IPS-18c (cell line): ENCODE measurements around the gene GALNT9.
"Not testable (repeated sequence)": the region's sequence is repeated elsewhere in the genome, so short reads cannot be mapped to it uniquely, and the experiment has no call there.

Source experiments
- H3K4me3 ChIP-seq: 2 replicates; pipeline ENCODE4 v1.7.0; 2013; ENCODE audit warnings: low read depth, mild to moderate bottlenecking, low read length, moderate library complexity; ENCODE audit not compliant: insufficient read depth
- H3K9me3 ChIP-seq: one replicate; pipeline ENCODE4 v1.6.1; 2013; ENCODE audit warnings: mild to moderate bottlenecking, low read length, moderate library complexity; ENCODE audit not compliant: control insufficient read depth, insufficient read depth

Gene GALNT9

GRCh38 chr12:132246997-132247717, 82.2 kb downstream of the GALNT9 start:
- H3K4me3 ChIP-seq = no peak overlapping the region
- H3K9me3 ChIP-seq = peaks cover 2% of the 10 kb centered on the region

- H3K9me3 ChIP-seq = peaks cover 2% of the 10 kb centered on the region
Measured at GRCh38 chr12:132245521-132246101, 83.8 kb downstream of the GALNT9 start.

GRCh38 chr12:132244724-132245295, 84.6 kb downstream of the GALNT9 start:
- peaks cover 2% of the 10 kb centered on the region for H3K9me3 ChIP-seq
- H3K4me3 ChIP-seq = no peak overlapping the region

More at GRCh38 chr12:132245521-132246101, 83.8 kb downstream of the GALNT9 start:
- no peak overlapping the region for H3K4me3 ChIP-seq

GRCh38 chr12:132243596-132244310, 85.6 kb downstream of the GALNT9 start:
- peaks cover 2% of the 10 kb centered on the region for H3K9me3 ChIP-seq
- no peak overlapping the region for H3K4me3 ChIP-seq

GRCh38 chr12:132243171-132243570, 86.2 kb downstream of the GALNT9 start:
- H3K4me3 ChIP-seq, H3K9me3 ChIP-seq: not testable (repeated sequence)

- H3K9me3 ChIP-seq, H3K4me3 ChIP-seq: not testable (repeated sequence)
Measured at GRCh38 chr12:132240669-132241007, 88.8 kb downstream of the GALNT9 start.

- Histone ChIP-seq H3K9me3 (no peaks in the 10 kb centered on the region), H3K4me3 (no peak overlapping the region)
Measured at GRCh38 chr12:132239796-132240668, 89.4 kb downstream of the GALNT9 start.

GRCh38 chr12:132239392-132239791, 90.0 kb downstream of the GALNT9 start:
- H3K4me3 ChIP-seq = no peak overlapping the region
- no peaks in the 10 kb centered on the region for H3K9me3 ChIP-seq

- no peaks in the 10 kb centered on the region for H3K9me3 ChIP-seq
Measured at GRCh38 chr12:132238884-132239283, 90.5 kb downstream of the GALNT9 start.

GRCh38 chr12:132238488-132238854, 90.9 kb downstream of the GALNT9 start:
- Histone ChIP-seq H3K9me3 (no peaks in the 10 kb centered on the region), H3K4me3 (no peak overlapping the region)

More at GRCh38 chr12:132238884-132239283, 90.5 kb downstream of the GALNT9 start:
- no peak overlapping the region for H3K4me3 ChIP-seq

GRCh38 chr12:132237772-132238487, 91.5 kb downstream of the GALNT9 start:
- H3K4me3 ChIP-seq = no peak overlapping the region
- H3K9me3 ChIP-seq = no peaks in the 10 kb centered on the region

GRCh38 chr12:132236930-132237771, 92.2 kb downstream of the GALNT9 start:
- no peaks in the 10 kb centered on the region for H3K9me3 ChIP-seq
- no peak overlapping the region for H3K4me3 ChIP-seq

GRCh38 chr12:132236129-132236929, 93.1 kb downstream of the GALNT9 start:
- Histone ChIP-seq H3K9me3 (no peaks in the 10 kb centered on the region), H3K4me3 (no peak overlapping the region)

- Histone ChIP-seq H3K9me3 (no peaks in the 10 kb centered on the region), H3K4me3 (no peak overlapping the region)
Measured at GRCh38 chr12:132235116-132235820, 94.1 kb downstream of the GALNT9 start.

GRCh38 chr12:132230381-132230780, 99.0 kb downstream of the GALNT9 start:
- no peaks in the 10 kb centered on the region for H3K9me3 ChIP-seq

More at GRCh38 chr12:132230381-132230780, 99.0 kb downstream of the GALNT9 start:
- H3K4me3 ChIP-seq = no peak overlapping the region
